Mesenchymal stem cell (in vitro differentiated cells and primary cell): Measurements from ENCODE around the gene CFAP161.

Experiments
- DNase-seq: peaks from one replicate; pipeline ENCODE4 v3.0.0-alpha.2; 2013
- H2AFZ ChIP-seq: one replicate; pipeline ENCODE4 v1.6.1; 2013; ENCODE audit warnings: low read depth, mild to moderate bottlenecking, control low read depth, inconsistent platforms, low read length, moderate library complexity
- H2AK5ac ChIP-seq: 2 replicates; pipeline ENCODE4 v1.6.1; 2013; ENCODE audit warnings: low read length, moderate library complexity, mild to moderate bottlenecking, inconsistent platforms; ENCODE audit not compliant: severe bottlenecking
- H2BK120ac ChIP-seq: one replicate; pipeline ENCODE4 v1.6.1; 2013; ENCODE audit warnings: low read depth, mild to moderate bottlenecking, inconsistent platforms, low read length, moderate library complexity
- H2BK12ac ChIP-seq, 2 experiments: one replicate each; pipeline ENCODE4 v1.6.1; 2013; ENCODE audit warnings: inconsistent platforms in 2 of 2, low read length in 2 of 2, mild to moderate bottlenecking in 2 of 2, moderate library complexity in 2 of 2, control low read depth in 1 of 2
- H2BK15ac ChIP-seq: one replicate; pipeline ENCODE4 v1.6.1; 2013; ENCODE audit warnings: mild to moderate bottlenecking, low read depth, inconsistent platforms; ENCODE audit not compliant: poor library complexity, severe bottlenecking
- H2BK5ac ChIP-seq: 2 replicates; pipeline ENCODE4 v1.6.1; 2013; ENCODE audit warnings: low read depth, mild to moderate bottlenecking, low read length, control low read depth, inconsistent platforms; ENCODE audit not compliant: poor library complexity, severe bottlenecking
- H3K14ac ChIP-seq, 2 experiments: one replicate each; pipeline ENCODE4 v1.6.1; 2013; ENCODE audit warnings: inconsistent platforms in 2 of 2, low read length in 2 of 2, control low read depth in 1 of 2, mild to moderate bottlenecking in 1 of 2, moderate library complexity in 1 of 2
- H3K18ac ChIP-seq, 2 experiments: one replicate each; pipeline ENCODE4 v1.6.1; 2013; ENCODE audit warnings: inconsistent platforms in 2 of 2, low read length in 2 of 2, control low read depth in 1 of 2, low read depth in 1 of 2, mild to moderate bottlenecking in 1 of 2
- H3K23ac ChIP-seq, 2 experiments: one replicate each; pipeline ENCODE4 v1.6.1; 2013; ENCODE audit warnings: inconsistent platforms in 2 of 2, low read length in 2 of 2, mild to moderate bottlenecking in 2 of 2, moderate library complexity in 2 of 2, control low read depth in 1 of 2
- H3K27ac ChIP-seq: 2 replicates; pipeline ENCODE4 v1.5.1; 2013; ENCODE audit warnings: mild to moderate bottlenecking, moderate library complexity, low read length, control low read depth, inconsistent platforms; ENCODE audit not compliant: poor library complexity, severe bottlenecking
- H3K27me3 ChIP-seq, 2 experiments: 2 replicates each; pipeline versions ENCODE4 v1.6.1 to v1.7.0; 2013; ENCODE audit warnings: low read length in 2 of 2, mild to moderate bottlenecking in 2 of 2, moderate library complexity in 2 of 2, control low read depth in 1 of 2, inconsistent platforms in 1 of 2; ENCODE audit not compliant: control insufficient read depth in 1 of 2, insufficient read depth in 1 of 2
- H3K36me3 ChIP-seq, 2 experiments: 2 replicates each; pipeline versions ENCODE4 v1.6.1 to v1.7.0; 2013; ENCODE audit warnings: low read length in 2 of 2, control low read depth in 1 of 2, inconsistent platforms in 1 of 2, low read depth in 1 of 2, mild to moderate bottlenecking in 1 of 2; ENCODE audit not compliant: insufficient read depth in 2 of 2, control insufficient read depth in 1 of 2
- H3K4ac ChIP-seq, 2 experiments: one replicate each; pipeline ENCODE4 v1.6.1; 2013; ENCODE audit warnings: inconsistent platforms in 2 of 2, low read length in 2 of 2, mild to moderate bottlenecking in 2 of 2, moderate library complexity in 2 of 2, control low read depth in 1 of 2, low read depth in 1 of 2
- H3K4me1 ChIP-seq: 2 replicates; pipeline ENCODE4 v1.6.1; 2013; ENCODE audit warnings: low read depth, low read length, control low read depth; ENCODE audit not compliant: control insufficient read depth, insufficient read depth
- H3K4me2 ChIP-seq: 2 replicates; pipeline ENCODE4 v1.6.1; 2013; ENCODE audit warnings: low read length, mild to moderate bottlenecking, inconsistent platforms; ENCODE audit not compliant: poor library complexity, severe bottlenecking
- H3K4me3 ChIP-seq, 2 experiments: 2 replicates each; pipeline versions ENCODE4 v1.5.1 to v1.7.0; 2013; ENCODE audit warnings: low read length in 2 of 2, mild to moderate bottlenecking in 2 of 2, control low read depth in 1 of 2, low read depth in 1 of 2; ENCODE audit not compliant: insufficient read depth in 1 of 2
- H3K79me1 ChIP-seq: replicated peaks from 2 replicates; pipeline ENCODE4 v1.6.1; 2013; ENCODE audit warnings: mild to moderate bottlenecking, control low read depth, low read length, inconsistent platforms; ENCODE audit not compliant: poor library complexity, severe bottlenecking
- H3K9ac ChIP-seq: 2 replicates; pipeline ENCODE4 v1.7.0; 2013; ENCODE audit warnings: mild to moderate bottlenecking, low read length, moderate library complexity
- H3K9me3 ChIP-seq: 2 replicates; pipeline ENCODE4 v1.7.0; 2013; ENCODE audit warnings: mild to moderate bottlenecking, low read length; ENCODE audit not compliant: control insufficient read depth
- H4K8ac ChIP-seq: one replicate; pipeline ENCODE4 v1.6.1; 2013; ENCODE audit warnings: inconsistent platforms, mild to moderate bottlenecking, low read length, moderate library complexity
- H4K91ac ChIP-seq: one replicate; pipeline ENCODE4 v1.6.1; 2013; ENCODE audit warnings: mild to moderate bottlenecking, low read length, inconsistent platforms
- whole genome bisulfite sequencing: methylation state at CpG from one replicate; pipeline ENCODE4 v1.1.7; 2013; ENCODE audit warnings: mixed read lengths; 5-methylcytosine and 5-hydroxymethylcytosine counted together

The CFAP161 gene

DNA sequence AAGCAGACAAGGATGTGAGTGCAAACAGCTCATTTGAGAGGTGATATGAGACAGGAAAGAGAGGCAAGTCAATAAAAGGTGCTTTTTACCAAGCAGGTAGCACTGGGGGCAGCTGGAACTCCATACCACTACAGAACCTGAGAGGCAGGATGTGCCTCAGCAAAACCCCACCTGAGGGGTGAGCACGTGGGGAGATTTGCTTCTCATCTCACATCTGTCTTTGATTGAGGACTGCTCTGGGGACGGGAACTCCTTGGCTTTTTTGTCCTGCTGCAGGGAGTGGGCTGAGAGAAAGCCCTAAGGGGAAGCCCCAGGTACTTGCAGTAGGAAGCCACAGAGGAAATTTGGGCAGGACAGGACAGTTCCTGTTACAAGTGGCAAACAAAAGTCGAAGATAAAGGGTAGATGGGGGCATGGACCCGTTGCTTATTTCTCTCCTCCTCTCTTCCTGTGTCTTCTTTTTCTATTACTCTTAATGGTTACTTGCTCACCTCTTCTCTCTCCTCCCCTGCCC lies 27.1 kb downstream of the CFAP161 start:
- no peak overlapping the region for H2BK120ac ChIP-seq
- no peak overlapping the region for H3K9ac ChIP-seq
- H3K9me3 ChIP-seq = no peaks in the 10 kb centered on the region
- no peak overlapping the region for H2AFZ ChIP-seq
- no peak overlapping the region for H2BK5ac ChIP-seq
- H3K27ac ChIP-seq = no peak overlapping the region
- no peaks in the 10 kb centered on the region for H3K79me1 ChIP-seq
- no peaks in the 10 kb centered on the region for H3K36me3 ChIP-seq
- H3K27me3 ChIP-seq = no peaks in the 10 kb centered on the region
- H3K4me3 ChIP-seq = no peak overlapping the region
- peaks cover 5% of the 10 kb centered on the region for H3K4me1 ChIP-seq
- H4K8ac ChIP-seq = no peak overlapping the region
- H2AK5ac ChIP-seq = no peak overlapping the region
- no peak overlapping the region for H3K4me2 ChIP-seq
- H3K14ac ChIP-seq = no peak overlapping the region
- DNase-seq = no peak
- H2BK12ac ChIP-seq = no peak overlapping the region
- no peak overlapping the region for H3K4ac ChIP-seq
- H3K23ac ChIP-seq = no peak overlapping the region
- WGBS = 34% methylated on average over 4 of the region's 4 CpGs
- H2BK15ac ChIP-seq = no peak overlapping the region
- H4K91ac ChIP-seq = no peak overlapping the region
- no peak overlapping the region for H3K18ac ChIP-seq

DNA sequence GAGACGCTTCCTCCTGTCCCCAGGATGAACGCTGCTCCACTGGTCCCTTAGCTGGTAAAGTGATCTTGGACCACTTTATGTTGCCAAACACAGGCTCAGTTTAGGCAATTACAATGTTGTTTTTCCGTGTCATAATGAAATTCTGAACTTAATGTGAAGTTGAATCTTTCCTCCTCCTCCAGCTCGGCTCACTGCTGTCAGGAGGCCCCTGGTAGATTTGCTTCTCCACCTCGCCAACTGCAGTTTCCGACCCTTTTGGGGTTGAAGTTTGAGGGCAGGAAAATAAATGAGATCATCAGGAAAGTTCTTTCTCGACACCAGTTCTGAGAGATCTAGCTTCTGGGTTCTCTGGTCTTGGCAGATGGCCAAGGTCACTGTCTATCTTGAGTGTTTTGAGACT lies 27.8 kb downstream of the CFAP161 start:
- H2BK15ac ChIP-seq = no peak overlapping the region
- H3K4ac ChIP-seq = no peak overlapping the region
- H2AFZ ChIP-seq = no peak overlapping the region
- no peak overlapping the region for H3K27ac ChIP-seq
- no peak overlapping the region for H2AK5ac ChIP-seq
- no peak overlapping the region for H3K4me3 ChIP-seq
- no peak for DNase-seq
- no peaks in the 10 kb centered on the region for H3K27me3 ChIP-seq
- no peak overlapping the region for H4K91ac ChIP-seq
- no peak overlapping the region for H3K9ac ChIP-seq
- H3K36me3 ChIP-seq = no peaks in the 10 kb centered on the region
- peaks cover 5% of the 10 kb centered on the region for H3K4me1 ChIP-seq
- H3K14ac ChIP-seq = no peak overlapping the region
- H3K23ac ChIP-seq = no peak overlapping the region
- no peaks in the 10 kb centered on the region for H3K79me1 ChIP-seq
- H2BK5ac ChIP-seq = no peak overlapping the region
- no peaks in the 10 kb centered on the region for H3K9me3 ChIP-seq
- no peak overlapping the region for H2BK120ac ChIP-seq
- H3K4me2 ChIP-seq = no peak overlapping the region
- H3K18ac ChIP-seq = no peak overlapping the region
- H2BK12ac ChIP-seq = no peak overlapping the region
- no peak overlapping the region for H4K8ac ChIP-seq
- 76% methylated on average over 7 of the region's 7 CpGs for WGBS

DNA sequence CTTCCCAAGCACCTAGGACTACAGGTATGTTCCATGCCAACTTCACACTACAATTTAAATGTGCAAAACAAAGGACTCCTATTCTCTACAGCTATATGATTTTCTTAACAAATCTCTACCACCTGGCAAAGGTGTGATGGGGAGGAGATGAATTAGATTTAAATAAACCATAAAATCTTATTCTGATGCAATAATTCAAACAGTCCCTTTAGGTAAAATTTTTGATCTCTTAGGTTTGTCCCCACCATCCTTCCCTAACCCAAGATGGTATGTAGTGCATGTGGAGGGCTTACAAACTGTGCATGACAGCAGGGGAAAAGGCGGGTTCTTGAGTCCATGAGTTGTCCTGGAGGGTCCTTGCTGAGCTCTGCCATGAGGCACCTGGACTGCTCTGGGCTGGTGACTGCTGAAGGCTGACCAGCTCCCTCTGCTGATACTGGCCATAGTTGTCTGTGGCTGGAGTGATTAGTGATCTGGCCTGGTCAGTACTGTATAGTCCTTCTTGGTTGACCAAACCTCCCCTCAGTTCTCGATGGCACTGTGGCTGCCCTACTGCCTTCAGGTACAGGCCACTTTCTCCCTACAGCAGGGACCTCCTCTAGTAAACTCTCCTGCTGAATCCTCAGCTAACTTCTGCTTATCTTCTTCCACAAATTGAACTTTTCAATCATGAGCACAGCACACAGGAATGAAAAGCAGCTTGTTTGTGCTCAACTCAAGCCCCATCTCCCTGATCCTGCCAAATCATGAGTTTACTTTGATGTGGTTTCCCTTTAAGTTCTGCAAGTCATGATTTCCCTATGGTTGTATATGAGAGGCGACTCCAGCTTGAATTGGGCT lies 30.1 kb downstream of the CFAP161 start:
- Histone ChIP-seq H2BK12ac (no peak overlapping the region), H2AFZ (no peak overlapping the region), H3K14ac (no peak overlapping the region), H4K8ac (no peak overlapping the region), H3K79me1 (no peaks in the 10 kb centered on the region), H3K36me3 (no peaks in the 10 kb centered on the region), H3K4me3 (peak overlapping the region in 1 of 2 experiments; percentile 15), H3K4me2 (no peak overlapping the region), H3K4me1 (peaks cover 5% of the 10 kb centered on the region), H3K27ac (no peak overlapping the region), H3K18ac (no peak overlapping the region), H3K27me3 (no peaks in the 10 kb centered on the region), H2AK5ac (no peak overlapping the region), H3K9ac (peak overlapping the region; percentile 1), H3K23ac (no peak overlapping the region), H3K4ac (no peak overlapping the region), H2BK5ac (no peak overlapping the region), H2BK120ac (no peak overlapping the region), H4K91ac (no peak overlapping the region), H3K9me3 (no peaks in the 10 kb centered on the region), H2BK15ac (no peak overlapping the region)
- peak; percentile 12 for DNase-seq
- WGBS = 73% methylated on average over 2 of the region's 3 CpGs

DNA sequence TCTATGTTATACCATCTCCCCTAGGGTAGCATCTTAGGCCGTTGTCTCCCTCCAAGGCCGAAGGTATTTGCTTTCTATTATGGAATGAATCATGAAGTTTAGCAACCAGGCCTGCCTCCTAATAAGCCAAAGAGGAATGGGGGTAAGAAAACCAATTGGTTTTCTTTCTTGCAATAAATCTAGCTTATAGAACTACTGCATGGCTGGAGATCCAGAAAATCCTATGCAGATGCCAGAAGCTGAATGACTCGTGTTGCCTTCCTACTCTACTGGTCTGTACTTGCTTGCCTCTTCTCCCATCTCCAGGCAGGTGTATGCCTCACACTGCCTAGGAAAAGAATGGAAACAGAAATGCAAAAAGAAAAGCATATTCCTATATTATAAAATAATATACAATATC lies 31.5 kb downstream of the CFAP161 start:
- Histone ChIP-seq H4K8ac (no peak overlapping the region), H2AK5ac (no peak overlapping the region), H3K9ac (no peak overlapping the region), H3K23ac (no peak overlapping the region), H3K36me3 (no peaks in the 10 kb centered on the region), H2AFZ (no peak overlapping the region), H3K27me3 (no peaks in the 10 kb centered on the region), H2BK120ac (no peak overlapping the region), H3K79me1 (no peaks in the 10 kb centered on the region), H3K9me3 (no peaks in the 10 kb centered on the region), H3K4me2 (no peak overlapping the region), H3K4me3 (no peak overlapping the region), H2BK5ac (no peak overlapping the region), H3K18ac (no peak overlapping the region), H2BK15ac (no peak overlapping the region), H3K14ac (no peak overlapping the region), H3K4ac (no peak overlapping the region), H4K91ac (no peak overlapping the region), H3K4me1 (peaks cover 2% of the 10 kb centered on the region), H2BK12ac (no peak overlapping the region), H3K27ac (no peak overlapping the region)
- WGBS = 69% methylated on average over 3 of the region's 3 CpGs
- no peak for DNase-seq
